H9 (cell line): ENCODE results near the gene ZBTB20. TPM values are rescaled to one million over a fixed set of nuclear protein-coding genes. Genes with fewer than 3 reads are reported as not detected.

ENCODE experiments used
- DNase-seq: peaks from one replicate; pipeline ENCODE4 v3.0.0-alpha.2; 2017
- H2AFZ ChIP-seq: one replicate; pipeline ENCODE4 v1.6.1; 2013; ENCODE audit warnings: mild to moderate bottlenecking, low read length, control low read depth, moderate library complexity
- H2AK5ac ChIP-seq: 2 replicates; pipeline ENCODE4 v1.6.1; 2013; ENCODE audit warnings: low read length, control low read depth, mixed read lengths; ENCODE audit not compliant: insufficient read length
- H2BK120ac ChIP-seq: one replicate; pipeline ENCODE4 v1.6.1; 2013; ENCODE audit warnings: low read depth, mild to moderate bottlenecking, low read length, control low read depth, inconsistent platforms; ENCODE audit not compliant: poor library complexity, severe bottlenecking
- H2BK12ac ChIP-seq: 2 replicates; pipeline ENCODE4 v1.6.1; 2013; ENCODE audit warnings: low read length, control low read depth, mixed read lengths, low read depth; ENCODE audit not compliant: insufficient read length
- H2BK15ac ChIP-seq: 2 replicates; pipeline ENCODE4 v1.6.1; 2013; ENCODE audit warnings: low read depth, low read length, control low read depth
- H2BK20ac ChIP-seq: one replicate; pipeline ENCODE4 v1.6.1; 2013; ENCODE audit warnings: low read depth, mild to moderate bottlenecking, low read length, control low read depth, inconsistent platforms; ENCODE audit not compliant: poor library complexity, severe bottlenecking
- H2BK5ac ChIP-seq: 2 replicates; pipeline ENCODE4 v1.6.1; 2013; ENCODE audit warnings: low read length, control low read depth, mixed read lengths; ENCODE audit not compliant: insufficient read length
- H3K14ac ChIP-seq: 2 replicates; pipeline ENCODE4 v1.6.1; 2013; ENCODE audit warnings: low read length, control low read depth; ENCODE audit not compliant: insufficient read depth
- H3K18ac ChIP-seq: 2 replicates; pipeline ENCODE4 v1.6.1; 2013; ENCODE audit warnings: low read depth, mild to moderate bottlenecking, mixed read lengths, low read length, control low read depth; ENCODE audit not compliant: insufficient read length
- H3K23ac ChIP-seq: 2 replicates; pipeline ENCODE4 v1.6.1; 2013; ENCODE audit warnings: low read length, control low read depth, mixed read lengths, low read depth; ENCODE audit not compliant: insufficient read length
- H3K23me2 ChIP-seq: 2 replicates; pipeline ENCODE4 v1.6.1; 2013; ENCODE audit warnings: low read depth, mild to moderate bottlenecking, mixed read lengths, low read length, control low read depth; ENCODE audit not compliant: insufficient read length, poor library complexity, severe bottlenecking
- H3K27ac ChIP-seq: 2 replicates; pipeline ENCODE4 v1.5.1; 2013; ENCODE audit warnings: low read length, control low read depth, mixed read lengths, low read depth; ENCODE audit not compliant: insufficient read length
- H3K27me3 ChIP-seq: 2 replicates; pipeline ENCODE4 v1.6.1; 2013; ENCODE audit warnings: low read length, control low read depth, inconsistent platforms; ENCODE audit not compliant: insufficient read depth
- H3K4ac ChIP-seq: 2 replicates; pipeline ENCODE4 v1.6.1; 2013; ENCODE audit warnings: low read depth, mild to moderate bottlenecking, control low read depth, inconsistent platforms, low read length, moderate library complexity
- H3K4me1 ChIP-seq: 2 replicates; pipeline ENCODE4 v1.6.1; 2013; ENCODE audit warnings: low read length, control low read depth, inconsistent platforms; ENCODE audit not compliant: insufficient read depth
- H3K4me2 ChIP-seq: 2 replicates; pipeline ENCODE4 v1.6.1; 2013; ENCODE audit warnings: low read length, control low read depth, mixed read lengths; ENCODE audit not compliant: insufficient read length, insufficient read depth
- H3K56ac ChIP-seq: 2 replicates; pipeline ENCODE4 v1.6.1; 2013; ENCODE audit warnings: low read depth, mild to moderate bottlenecking, mixed read lengths, low read length, control low read depth; ENCODE audit not compliant: insufficient read length
- H3K79me1 ChIP-seq: 2 replicates; pipeline ENCODE4 v1.6.1; 2013; ENCODE audit warnings: low read depth, mild to moderate bottlenecking, moderate library complexity, low read length, control low read depth, inconsistent platforms; ENCODE audit not compliant: insufficient read depth, poor library complexity, severe bottlenecking
- H3K79me2 ChIP-seq: 2 replicates; pipeline ENCODE4 v1.6.1; 2013; ENCODE audit warnings: low read length, control low read depth, inconsistent platforms; ENCODE audit not compliant: insufficient read depth
- H3K9ac ChIP-seq: 2 replicates; pipeline ENCODE4 v1.6.1; 2013; ENCODE audit warnings: low read length, control low read depth, mixed read lengths; ENCODE audit not compliant: insufficient read length; ENCODE audit errors: extremely low read depth
- H3K9me3 ChIP-seq: one replicate; pipeline ENCODE4 v1.6.1; 2013; ENCODE audit warnings: low read depth, low read length, inconsistent platforms; ENCODE audit not compliant: control insufficient read depth
- H3T11ph ChIP-seq: one replicate; pipeline ENCODE4 v1.6.1; 2013; ENCODE audit warnings: mild to moderate bottlenecking, low read length, control low read depth, inconsistent platforms
- H4K20me1 ChIP-seq: one replicate; pipeline ENCODE4 v1.6.1; 2013; ENCODE audit not compliant: control insufficient read depth, insufficient read length, insufficient read depth
- H4K5ac ChIP-seq: 2 replicates; pipeline ENCODE4 v1.6.1; 2013; ENCODE audit warnings: low read depth, mild to moderate bottlenecking, mixed read lengths, low read length, control low read depth; ENCODE audit not compliant: insufficient read length
- H4K8ac ChIP-seq: replicated peaks from 2 replicates; pipeline ENCODE4 v1.6.1; 2013; ENCODE audit warnings: low read length, control low read depth, mixed read lengths, low read depth; ENCODE audit not compliant: insufficient read length
- H4K91ac ChIP-seq: 2 replicates; pipeline ENCODE4 v1.6.1; 2013; ENCODE audit warnings: low read depth, mild to moderate bottlenecking, moderate library complexity, mixed read lengths, low read length, control low read depth; ENCODE audit not compliant: insufficient read length
- H3K27ac Mint-ChIP-seq, 3 experiments: 2 replicates in 2 of 3; 3 replicates in 1 of 3; pipeline ENCODE4 v1.8.0; 2020 to 2021; ENCODE audit warnings: mixed read lengths in 3 of 3, mild to moderate bottlenecking in 1 of 3, moderate library complexity in 1 of 3
- H3K27me3 Mint-ChIP-seq: 2 replicates; pipeline ENCODE4 v1.8.0; 2021; ENCODE audit warnings: low read depth, mild to moderate bottlenecking, moderate library complexity, mixed read lengths
- H3K36me3 Mint-ChIP-seq, 3 experiments: 2 replicates in 2 of 3; 3 replicates in 1 of 3; pipeline ENCODE4 v1.8.0; 2020 to 2021; ENCODE audit warnings: low read depth in 3 of 3, mixed read lengths in 3 of 3; ENCODE audit not compliant: insufficient read depth in 1 of 3
- H3K4me1 Mint-ChIP-seq, 2 experiments: 2 replicates each; pipeline ENCODE4 v1.8.0; 2020; ENCODE audit warnings: mixed read lengths in 2 of 2
- H3K4me3 Mint-ChIP-seq, 2 experiments: 2 replicates in 1 of 2; 3 replicates in 1 of 2; pipeline ENCODE4 v1.8.0; 2020 to 2021; ENCODE audit warnings: mild to moderate bottlenecking in 2 of 2, mixed read lengths in 2 of 2, moderate library complexity in 1 of 2
- H3K9me3 Mint-ChIP-seq, 2 experiments: 2 replicates in 1 of 2; 3 replicates in 1 of 2; pipeline ENCODE4 v1.8.0; 2020; ENCODE audit warnings: mild to moderate bottlenecking in 2 of 2, mixed read lengths in 2 of 2, moderate library complexity in 1 of 2
- CTCF ChIP-seq: fragments of 200-600 bp; sonication (generic); conservative IDR thresholded peaks from 3 replicates; pipeline ENCODE4 v1.8.0; 2021; ENCODE audit warnings: antibody characterized with exemption, mild to moderate bottlenecking
- WGBS: extraction: QIAGEN DNeasy Blood & Tissue Kit; methylation state at CpG from one replicate; pipeline ENCODE4 v1.1.7; 2013; ENCODE audit warnings: missing lambda C conversion rate, low lambda C conversion rate, mixed read lengths; ENCODE audit not compliant: insufficient read length; ENCODE audit errors: extremely low coverage; 5-methylcytosine and 5-hydroxymethylcytosine counted together
- total RNA-seq: library from RNA; stranded (reverse); gene quantifications from 2 replicates; pipeline ENCODE4 v1.2.1, GENCODE V29; 2021

Gene ZBTB20
- total RNA-seq, 1 experiment from 2014 or later: 0.70 TPM

DNA sequence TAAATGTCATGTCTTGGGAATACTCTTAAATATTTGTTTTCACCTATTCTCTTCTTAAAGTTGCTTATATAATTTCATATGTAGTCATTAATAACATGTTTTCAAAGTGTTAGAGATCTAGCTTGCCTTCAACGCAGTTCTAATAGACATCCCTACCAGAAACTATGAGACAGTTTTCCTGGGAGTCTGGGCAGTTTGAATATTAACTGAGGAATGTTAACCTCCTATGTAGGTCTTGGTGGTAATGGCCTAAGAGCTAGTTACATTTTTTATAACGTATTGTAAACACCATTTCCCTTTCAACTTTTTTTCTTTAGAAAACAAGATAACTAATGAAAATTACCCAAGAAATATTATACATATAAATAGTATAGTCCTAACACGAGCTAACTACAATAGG, 525.1 kb downstream of the ZBTB20 start:
- Histone ChIP-seq H3K9me3 (no peaks in the 10 kb centered on the region), H3K9ac (no peak overlapping the region), H2AK5ac (no peak overlapping the region), H3K4me1 (peaks cover 2% of the 10 kb centered on the region; the same call in 1 of the 2 replicates), H3K4ac (no peak overlapping the region), H2BK12ac (no peak overlapping the region), H3K27me3 (no peaks in the 10 kb centered on the region), H3K23me2 (no peaks in the 10 kb centered on the region), H2BK5ac (no peak overlapping the region), H3K23ac (no peak overlapping the region), H3K56ac (no peak overlapping the region), H4K20me1 (no peaks in the 10 kb centered on the region), H3K79me1 (no peaks in the 10 kb centered on the region), H4K8ac (no peak overlapping the region), H3K27ac (no peak overlapping the region), H2BK15ac (no peak overlapping the region), H4K5ac (no peak overlapping the region), H4K91ac (no peak overlapping the region), H3K18ac (no peak overlapping the region), H3K14ac (no peak overlapping the region), H2AFZ (no peak overlapping the region), H2BK120ac (no peak overlapping the region), H3K79me2 (no peaks in the 10 kb centered on the region), H3T11ph (no peak overlapping the region), H2BK20ac (no peak overlapping the region), H3K4me2 (no peak overlapping the region)
- TF ChIP-seq CTCF: no peak
- Mint-ChIP-seq H3K36me3 (no peaks in the 10 kb centered on the region), H3K27ac (no peak overlapping the region), H3K27me3 (no peaks in the 10 kb centered on the region), H3K4me3 (no peak overlapping the region), H3K9me3 (no peaks in the 10 kb centered on the region), H3K4me1 (peaks cover 8 to 10% of the 10 kb centered on the region in 2 experiments; a peak in 3 of 4 replicates)
- WGBS: no CpG with 5 or more reads among the region's 3 CpGs
- DNase-seq: no peak
